ENCODE results near the gene LCTL. TPM values are rescaled to one million over a fixed set of nuclear protein-coding genes. Genes with fewer than 3 reads are reported as not detected.
"Not testable (repeated sequence)": the region's sequence is repeated elsewhere in the genome, so short reads cannot be mapped to it uniquely, and the experiment has no call there.

LCTL gene
- total RNA-seq, 2 donors from 2014 or later = not detected

GRCh38 chr15:66502491-66502890 lies 63.3 kb downstream of the LCTL start:
- TF ChIP-seq, protein P1, sequence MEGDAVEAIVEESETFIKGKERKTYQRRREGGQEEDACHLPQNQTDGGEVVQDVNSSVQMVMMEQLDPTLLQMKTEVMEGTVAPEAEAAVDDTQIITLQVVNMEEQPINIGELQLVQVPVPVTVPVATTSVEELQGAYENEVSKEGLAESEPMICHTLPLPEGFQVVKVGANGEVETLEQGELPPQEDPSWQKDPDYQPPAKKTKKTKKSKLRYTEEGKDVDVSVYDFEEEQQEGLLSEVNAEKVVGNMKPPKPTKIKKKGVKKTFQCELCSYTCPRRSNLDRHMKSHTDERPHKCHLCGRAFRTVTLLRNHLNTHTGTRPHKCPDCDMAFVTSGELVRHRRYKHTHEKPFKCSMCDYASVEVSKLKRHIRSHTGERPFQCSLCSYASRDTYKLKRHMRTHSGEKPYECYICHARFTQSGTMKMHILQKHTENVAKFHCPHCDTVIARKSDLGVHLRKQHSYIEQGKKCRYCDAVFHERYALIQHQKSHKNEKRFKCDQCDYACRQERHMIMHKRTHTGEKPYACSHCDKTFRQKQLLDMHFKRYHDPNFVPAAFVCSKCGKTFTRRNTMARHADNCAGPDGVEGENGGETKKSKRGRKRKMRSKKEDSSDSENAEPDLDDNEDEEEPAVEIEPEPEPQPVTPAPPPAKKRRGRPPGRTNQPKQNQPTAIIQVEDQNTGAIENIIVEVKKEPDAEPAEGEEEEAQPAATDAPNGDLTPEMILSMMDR (IDR thresholded peaks at IDR 0.05) = no peak
- TF ChIP-seq POLR2A (IDR thresholded peaks at IDR 0.05) = no peak
- H3K27me3 ChIP-seq = no peaks in the 10 kb centered on the region
- WGBS, 2 donors = 41 to 71% methylated on average over 10 of the region's 10 CpGs
- H3K36me3 ChIP-seq (replicated peaks in 1 of 2; ENCODE audit: insufficient read depth in 1 of 2, low read depth in 2 of 2) = peaks cover 10 to 25% of the 10 kb centered on the region in 2 donors
- no peaks in the 10 kb centered on the region for H3K9me3 ChIP-seq
- no peak overlapping the region for H3K27ac ChIP-seq
- H3K4me3 ChIP-seq = no peak overlapping the region
- no peak for ATAC-seq
- intact Hi-C loops (cut with DNase I) = no loop called here
- no peak for DNase-seq
- peaks cover 38% of the 10 kb centered on the region for H3K4me1 ChIP-seq

- DNase-seq; H3K27me3 ChIP-seq; H3K9me3 ChIP-seq; H3K4me3 ChIP-seq; ATAC-seq; H3K27ac ChIP-seq; intact Hi-C loops (cut with DNase I): not testable (repeated sequence)
- Histone ChIP-seq H3K36me3 (replicated peaks in 1 of 2; ENCODE audit: insufficient read depth in 1 of 2, low read depth in 2 of 2) (peaks cover 10 to 25% of the 10 kb centered on the region in 2 donors), H3K4me1 (peaks cover 49% of the 10 kb centered on the region)
- 80 to 84% methylated on average over 7 of the region's 7 CpGs for WGBS, 2 donors
These were observed 65.5 kb downstream of the LCTL start for GRCh38 chr15:66500346-66500745.

DNA sequence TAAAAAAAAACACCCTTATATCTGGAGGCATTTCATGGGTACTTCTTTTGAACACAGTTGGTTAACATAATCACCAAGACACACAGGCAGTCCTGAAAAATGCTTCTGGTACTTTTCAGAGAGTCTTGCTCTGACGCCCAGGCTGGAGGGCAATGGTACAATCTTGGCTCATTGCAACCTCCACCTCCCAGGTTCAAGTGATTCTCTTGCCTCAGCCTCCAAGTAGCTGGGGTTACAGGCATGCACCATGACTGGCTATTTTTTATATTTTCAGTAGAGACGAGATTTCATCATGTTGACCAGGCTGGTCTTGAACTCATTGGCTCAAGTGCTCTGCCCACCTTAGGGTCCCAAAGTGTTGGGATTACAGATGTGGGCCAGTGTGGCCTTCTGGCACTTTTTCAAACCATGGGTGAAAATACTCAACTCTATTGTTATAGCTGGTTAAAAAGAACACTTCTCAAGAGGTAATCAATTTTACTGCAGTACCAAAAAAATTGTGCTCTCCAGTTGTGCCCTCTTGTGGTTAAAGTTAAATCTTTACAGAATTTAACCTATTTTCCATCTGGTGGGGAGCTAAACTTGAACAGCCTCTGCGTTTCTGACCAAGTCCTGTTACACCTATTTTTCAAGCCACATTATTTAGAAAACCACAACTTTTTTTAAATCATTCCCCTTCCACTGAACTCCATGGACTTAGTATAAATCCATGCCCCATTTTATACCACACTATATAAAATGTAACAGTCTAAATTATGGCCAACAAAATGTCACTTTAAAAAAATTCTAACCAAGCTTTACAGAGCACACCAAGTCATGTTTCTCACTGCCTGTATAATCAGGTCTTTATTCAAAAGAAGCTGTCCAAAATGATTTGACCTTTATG lies 67.1 kb downstream of the LCTL start:
- Histone ChIP-seq H3K27ac (peak overlapping the region in 3 of 4 donors; percentile 82 to 89 (median 88)), H3K4me3 (no peak overlapping the region), H3K36me3 (replicated peaks in 1 of 2; ENCODE audit: insufficient read depth in 1 of 2, low read depth in 2 of 2) (peaks cover 10 to 25% of the 10 kb centered on the region in 2 donors), H3K9me3 (no peaks in the 10 kb centered on the region), H3K4me1 (peaks cover 47% of the 10 kb centered on the region), H3K27me3 (no peaks in the 10 kb centered on the region)
- 34 to 50% methylated on average over 3 of the region's 3 CpGs for WGBS, 2 donors
- ATAC-seq (no peak), DNase-seq (no peak)
- intact Hi-C loops (cut with DNase I) = loop anchor here (10.0 kb wide), 1 partner anchor 114 kb away; the partner anchor contains the start of gene MAP2K1
- TF ChIP-seq POLR2A (IDR thresholded peaks at IDR 0.05) = no peak
- TF ChIP-seq, protein P1 (IDR thresholded peaks at IDR 0.05) = peak in 5 of 7 experiments; percentile 28 to 48 (median 42)

Small RNA genes lying within 50 kb of the gene (small RNA-seq; reads per million reads assigned to genes)
- not detected for gene RF01159
- not detected for gene SNORD16
- not detected for gene SNORD18A
- gene SNORD18B = not detected
- not detected for gene SNORD18C

Other genes starting within 250 kb of the LCTL start
- gene TIPIN, start 209.3 kb downstream of the LCTL start, total RNA-seq = 1 to 10 TPM; 2.9 to 6.6 TPM
- gene MAP2K1, start 179.1 kb downstream of the LCTL start, total RNA-seq = 10 to 100 TPM; 25.2 to 29.0 TPM
- 10 to 100 TPM; 13.5 to 14.5 TPM for gene SNAPC5, start 68.2 kb downstream of the LCTL start, total RNA-seq
- gene RPL4, start 61.1 kb downstream of the LCTL start, total RNA-seq = 1,000 to 10,000 TPM in 1 of 2 donors, 100 to 1,000 TPM in 1; 789 to 1,823 TPM
- gene ZWILCH, start 60.7 kb downstream of the LCTL start, total RNA-seq = 1 to 10 TPM in 1 of 2 donors, under 1 TPM in 1; 0.99 to 1.8 TPM
- 10 to 100 TPM; 14.0 to 25.4 TPM for gene SMAD6, start 136.2 kb upstream of the LCTL start, total RNA-seq